H9 (cell line): ENCODE data around the gene MAMDC4. TPM values are rescaled to one million over a fixed set of nuclear protein-coding genes. Genes with fewer than 3 reads are reported as not detected.

Experiments used
- DNase-seq: peaks from one replicate; pipeline ENCODE4 v3.0.0-alpha.2; 2017
- H2AFZ ChIP-seq: one replicate; pipeline ENCODE4 v1.6.1; 2013; ENCODE audit warnings: mild to moderate bottlenecking, low read length, control low read depth, moderate library complexity
- H2AK5ac ChIP-seq: 2 replicates; pipeline ENCODE4 v1.6.1; 2013; ENCODE audit warnings: low read length, control low read depth, mixed read lengths; ENCODE audit not compliant: insufficient read length
- H2BK120ac ChIP-seq: one replicate; pipeline ENCODE4 v1.6.1; 2013; ENCODE audit warnings: low read depth, mild to moderate bottlenecking, low read length, control low read depth, inconsistent platforms; ENCODE audit not compliant: poor library complexity, severe bottlenecking
- H2BK12ac ChIP-seq: 2 replicates; pipeline ENCODE4 v1.6.1; 2013; ENCODE audit warnings: low read length, control low read depth, mixed read lengths, low read depth; ENCODE audit not compliant: insufficient read length
- H2BK15ac ChIP-seq: 2 replicates; pipeline ENCODE4 v1.6.1; 2013; ENCODE audit warnings: low read depth, low read length, control low read depth
- H2BK20ac ChIP-seq: one replicate; pipeline ENCODE4 v1.6.1; 2013; ENCODE audit warnings: low read depth, mild to moderate bottlenecking, low read length, control low read depth, inconsistent platforms; ENCODE audit not compliant: poor library complexity, severe bottlenecking
- H2BK5ac ChIP-seq: 2 replicates; pipeline ENCODE4 v1.6.1; 2013; ENCODE audit warnings: low read length, control low read depth, mixed read lengths; ENCODE audit not compliant: insufficient read length
- H3K14ac ChIP-seq: 2 replicates; pipeline ENCODE4 v1.6.1; 2013; ENCODE audit warnings: low read length, control low read depth; ENCODE audit not compliant: insufficient read depth
- H3K18ac ChIP-seq: 2 replicates; pipeline ENCODE4 v1.6.1; 2013; ENCODE audit warnings: low read depth, mild to moderate bottlenecking, mixed read lengths, low read length, control low read depth; ENCODE audit not compliant: insufficient read length
- H3K23ac ChIP-seq: 2 replicates; pipeline ENCODE4 v1.6.1; 2013; ENCODE audit warnings: low read length, control low read depth, mixed read lengths, low read depth; ENCODE audit not compliant: insufficient read length
- H3K23me2 ChIP-seq: 2 replicates; pipeline ENCODE4 v1.6.1; 2013; ENCODE audit warnings: low read depth, mild to moderate bottlenecking, mixed read lengths, low read length, control low read depth; ENCODE audit not compliant: insufficient read length, poor library complexity, severe bottlenecking
- H3K27ac ChIP-seq: 2 replicates; pipeline ENCODE4 v1.5.1; 2013; ENCODE audit warnings: low read length, control low read depth, mixed read lengths, low read depth; ENCODE audit not compliant: insufficient read length
- H3K27me3 ChIP-seq: 2 replicates; pipeline ENCODE4 v1.6.1; 2013; ENCODE audit warnings: low read length, control low read depth, inconsistent platforms; ENCODE audit not compliant: insufficient read depth
- H3K4ac ChIP-seq: 2 replicates; pipeline ENCODE4 v1.6.1; 2013; ENCODE audit warnings: low read depth, mild to moderate bottlenecking, control low read depth, inconsistent platforms, low read length, moderate library complexity
- H3K4me1 ChIP-seq: 2 replicates; pipeline ENCODE4 v1.6.1; 2013; ENCODE audit warnings: low read length, control low read depth, inconsistent platforms; ENCODE audit not compliant: insufficient read depth
- H3K4me2 ChIP-seq: 2 replicates; pipeline ENCODE4 v1.6.1; 2013; ENCODE audit warnings: low read length, control low read depth, mixed read lengths; ENCODE audit not compliant: insufficient read length, insufficient read depth
- H3K56ac ChIP-seq: 2 replicates; pipeline ENCODE4 v1.6.1; 2013; ENCODE audit warnings: low read depth, mild to moderate bottlenecking, mixed read lengths, low read length, control low read depth; ENCODE audit not compliant: insufficient read length
- H3K79me1 ChIP-seq: 2 replicates; pipeline ENCODE4 v1.6.1; 2013; ENCODE audit warnings: low read depth, mild to moderate bottlenecking, moderate library complexity, low read length, control low read depth, inconsistent platforms; ENCODE audit not compliant: insufficient read depth, poor library complexity, severe bottlenecking
- H3K79me2 ChIP-seq: 2 replicates; pipeline ENCODE4 v1.6.1; 2013; ENCODE audit warnings: low read length, control low read depth, inconsistent platforms; ENCODE audit not compliant: insufficient read depth
- H3K9ac ChIP-seq: 2 replicates; pipeline ENCODE4 v1.6.1; 2013; ENCODE audit warnings: low read length, control low read depth, mixed read lengths; ENCODE audit not compliant: insufficient read length; ENCODE audit errors: extremely low read depth
- H3K9me3 ChIP-seq: one replicate; pipeline ENCODE4 v1.6.1; 2013; ENCODE audit warnings: low read depth, low read length, inconsistent platforms; ENCODE audit not compliant: control insufficient read depth
- H3T11ph ChIP-seq: one replicate; pipeline ENCODE4 v1.6.1; 2013; ENCODE audit warnings: mild to moderate bottlenecking, low read length, control low read depth, inconsistent platforms
- H4K20me1 ChIP-seq: one replicate; pipeline ENCODE4 v1.6.1; 2013; ENCODE audit not compliant: control insufficient read depth, insufficient read length, insufficient read depth
- H4K5ac ChIP-seq: 2 replicates; pipeline ENCODE4 v1.6.1; 2013; ENCODE audit warnings: low read depth, mild to moderate bottlenecking, mixed read lengths, low read length, control low read depth; ENCODE audit not compliant: insufficient read length
- H4K8ac ChIP-seq: replicated peaks from 2 replicates; pipeline ENCODE4 v1.6.1; 2013; ENCODE audit warnings: low read length, control low read depth, mixed read lengths, low read depth; ENCODE audit not compliant: insufficient read length
- H4K91ac ChIP-seq: 2 replicates; pipeline ENCODE4 v1.6.1; 2013; ENCODE audit warnings: low read depth, mild to moderate bottlenecking, moderate library complexity, mixed read lengths, low read length, control low read depth; ENCODE audit not compliant: insufficient read length
- H3K27ac Mint-ChIP-seq, 3 experiments: 2 replicates in 2 of 3; 3 replicates in 1 of 3; pipeline ENCODE4 v1.8.0; 2020 to 2021; ENCODE audit warnings: mixed read lengths in 3 of 3, mild to moderate bottlenecking in 1 of 3, moderate library complexity in 1 of 3
- H3K27me3 Mint-ChIP-seq: 2 replicates; pipeline ENCODE4 v1.8.0; 2021; ENCODE audit warnings: low read depth, mild to moderate bottlenecking, moderate library complexity, mixed read lengths
- H3K36me3 Mint-ChIP-seq, 3 experiments: 2 replicates in 2 of 3; 3 replicates in 1 of 3; pipeline ENCODE4 v1.8.0; 2020 to 2021; ENCODE audit warnings: low read depth in 3 of 3, mixed read lengths in 3 of 3; ENCODE audit not compliant: insufficient read depth in 1 of 3
- H3K4me1 Mint-ChIP-seq, 2 experiments: 2 replicates each; pipeline ENCODE4 v1.8.0; 2020; ENCODE audit warnings: mixed read lengths in 2 of 2
- H3K4me3 Mint-ChIP-seq, 2 experiments: 2 replicates in 1 of 2; 3 replicates in 1 of 2; pipeline ENCODE4 v1.8.0; 2020 to 2021; ENCODE audit warnings: mild to moderate bottlenecking in 2 of 2, mixed read lengths in 2 of 2, moderate library complexity in 1 of 2
- H3K9me3 Mint-ChIP-seq, 2 experiments: 2 replicates in 1 of 2; 3 replicates in 1 of 2; pipeline ENCODE4 v1.8.0; 2020; ENCODE audit warnings: mild to moderate bottlenecking in 2 of 2, mixed read lengths in 2 of 2, moderate library complexity in 1 of 2
- CTCF ChIP-seq: fragments of 200-600 bp; sonication (generic); conservative IDR thresholded peaks from 3 replicates; pipeline ENCODE4 v1.8.0; 2021; ENCODE audit warnings: antibody characterized with exemption, mild to moderate bottlenecking
- WGBS: extraction: QIAGEN DNeasy Blood & Tissue Kit; methylation state at CpG from one replicate; pipeline ENCODE4 v1.1.7; 2013; ENCODE audit warnings: missing lambda C conversion rate, low lambda C conversion rate, mixed read lengths; ENCODE audit not compliant: insufficient read length; ENCODE audit errors: extremely low coverage; 5-methylcytosine and 5-hydroxymethylcytosine counted together
- total RNA-seq: library from RNA; stranded (reverse); gene quantifications from 2 replicates; pipeline ENCODE4 v1.2.1, GENCODE V29; 2021

MAMDC4 gene
- total RNA-seq, 1 experiment from 2014 or later, result 9.2 TPM

GRCh38 chr9:136846376-136847087, 5.6 kb upstream of the MAMDC4 start:
- H3K4me2 ChIP-seq, result peak overlapping the region; percentile 3

More at GRCh38 chr9:136846376-136847087, 5.6 kb upstream of the MAMDC4 start:
- no peaks in the 10 kb centered on the region for H3K79me2 ChIP-seq
- no peak overlapping the region for H2BK120ac ChIP-seq
- no peak overlapping the region for H2BK5ac ChIP-seq
- no peak overlapping the region for H2BK12ac ChIP-seq
- no peaks in the 10 kb centered on the region for H3K4me1 ChIP-seq
- H4K8ac ChIP-seq, result no peak overlapping the region
- H3K9me3 ChIP-seq, result no peaks in the 10 kb centered on the region
- H3K23ac ChIP-seq, result no peak overlapping the region
- TF ChIP-seq CTCF, result no peak
- no peak overlapping the region for H2AK5ac ChIP-seq
- no peak overlapping the region for H4K5ac ChIP-seq
- H3K4me1 Mint-ChIP-seq, result peaks cover 7 to 16% of the 10 kb centered on the region in 2 experiments
- no peaks in the 10 kb centered on the region for H4K20me1 ChIP-seq
- H3T11ph ChIP-seq, result no peak overlapping the region
- H3K23me2 ChIP-seq, result peaks cover 8% of the 10 kb centered on the region
- H2BK15ac ChIP-seq, result no peak overlapping the region
- no peak overlapping the region for H3K27ac Mint-ChIP-seq
- peaks cover 6% of the 10 kb centered on the region for H3K27me3 Mint-ChIP-seq
- H3K27me3 ChIP-seq, result no peaks in the 10 kb centered on the region
- H2BK20ac ChIP-seq, result no peak overlapping the region
- no peak overlapping the region; the same call in 1 of the 2 replicates for H3K14ac ChIP-seq
- no peak overlapping the region for H4K91ac ChIP-seq
- no peak overlapping the region for H3K56ac ChIP-seq
- WGBS, result no CpG with 5 or more reads among the region's 98 CpGs
- peak; percentile 52 for DNase-seq
- H3K79me1 ChIP-seq, result no peaks in the 10 kb centered on the region
- H2AFZ ChIP-seq, result no peak overlapping the region
- H3K9ac ChIP-seq, result no peak overlapping the region
- H3K4me3 Mint-ChIP-seq, result peak overlapping the region; percentile 80 to 91; a peak in 3 of 5 replicates
- H3K9me3 Mint-ChIP-seq, result no peaks in the 10 kb centered on the region
- H3K4ac ChIP-seq, result no peak overlapping the region
- H3K36me3 Mint-ChIP-seq, result peaks cover 0 to 10% (median 7%) of the 10 kb centered on the region in 3 experiments; a peak in 4 of 7 replicates
- H3K18ac ChIP-seq, result peak overlapping the region; percentile 18
- no peak overlapping the region for H3K27ac ChIP-seq
